Vagina (tissue), 2 donors: ENCODE data around the gene NPW. TPM values are rescaled to one million over a fixed set of nuclear protein-coding genes. Genes with fewer than 3 reads are reported as not detected.

ENCODE experiments used
- DNase-seq, 2 donors: peaks; one replicate each; pipeline ENCODE4 v3.0.0-alpha.2; 2017; ENCODE audit errors: extremely low spot score in 2 of 2
- H3K27ac ChIP-seq: fragments of 200-600 bp; sonication (generic); one replicate; pipeline ENCODE4 v1.5.1; 2019
- H3K27me3 ChIP-seq: fragments of 200-600 bp; sonication (generic); one replicate; pipeline ENCODE4 v1.5.1; 2019
- H3K36me3 ChIP-seq, 2 donors: fragments of 200-600 bp; sonication (generic); one replicate each; pipeline ENCODE4 v1.5.1; 2017 to 2019
- H3K4me1 ChIP-seq: fragments of 200-600 bp; sonication (generic); one replicate; pipeline ENCODE4 v1.5.1; 2019
- H3K4me3 ChIP-seq, 2 donors: fragments of 200-600 bp; sonication (generic); 1 replicate in 1 of 2; 2 replicates in 1 of 2; pipeline ENCODE4 v1.5.1; 2016 to 2019
- H3K9me3 ChIP-seq: fragments of 200-600 bp; sonication (generic); one replicate; pipeline ENCODE4 v1.5.1; 2019
- CTCF ChIP-seq, 3 experiments: fragments of 450-650 bp in 2 of 3; fragments of 200-600 bp in 1 of 3; sonication (generic) in 1 of 3; IDR thresholded peaks; one replicate each; pipeline ENCODE4 v1.5.1; 2017 to 2019; ENCODE audit warnings: antibody characterized with exemption in 3 of 3, mild to moderate bottlenecking in 2 of 3, moderate library complexity in 2 of 3
- POLR2A ChIP-seq, 2 donors: fragments of 450-650 bp; IDR thresholded peaks; one replicate each; pipeline ENCODE4 v1.6.1; 2017; ENCODE audit warnings: antibody characterized with exemption in 2 of 2, mild to moderate bottlenecking in 2 of 2, moderate library complexity in 2 of 2
- POLR2AphosphoS5 ChIP-seq, 2 donors: sonication (generic); formaldehyde crosslinking; IDR thresholded peaks; one replicate each; pipeline ENCODE4 v1.9.0; 2017; ENCODE audit warnings: antibody characterized with exemption in 2 of 2, mild to moderate bottlenecking in 2 of 2, low read depth in 1 of 2; ENCODE audit not compliant: insufficient read depth in 1 of 2
- intact Hi-C: fragments of 100-400 bp; cut with DNase I; formaldehyde crosslinking; loops from one replicate; pipeline ENCODE4 v1.15.1; 2023
- total RNA-seq: library from RNA; depleted of rRNA; stranded (reverse); fragments of >200 nt; gene quantifications from one replicate; pipeline ENCODE4 v1.2.3, GENCODE V29; 2016

Gene NPW
- total RNA-seq, 1 donor from 2014 or later: not detected

- no peak for DNase-seq
- H3K4me3 ChIP-seq: no peak overlapping the region
- H3K9me3 ChIP-seq: no peaks in the 10 kb centered on the region
- peaks cover 0 to 28% of the 10 kb centered on the region in 2 donors for H3K36me3 ChIP-seq
- intact Hi-C loops: no loop called here
- peaks cover 30% of the 10 kb centered on the region for H3K4me1 ChIP-seq
- TF ChIP-seq CTCF (IDR thresholded peaks at IDR 0.05): no peak
- TF ChIP-seq POLR2A (IDR thresholded peaks at IDR 0.05): no peak
- no peak for TF ChIP-seq POLR2AphosphoS5 (IDR thresholded peaks at IDR 0.05; ENCODE audit: insufficient read depth in 1 of 2, low read depth in 1 of 2)
- no peaks in the 10 kb centered on the region for H3K27me3 ChIP-seq
- H3K27ac ChIP-seq: no peak overlapping the region
Measured at GRCh38 chr16:1980770-1981087, 38.9 kb upstream of the NPW start.

DNA sequence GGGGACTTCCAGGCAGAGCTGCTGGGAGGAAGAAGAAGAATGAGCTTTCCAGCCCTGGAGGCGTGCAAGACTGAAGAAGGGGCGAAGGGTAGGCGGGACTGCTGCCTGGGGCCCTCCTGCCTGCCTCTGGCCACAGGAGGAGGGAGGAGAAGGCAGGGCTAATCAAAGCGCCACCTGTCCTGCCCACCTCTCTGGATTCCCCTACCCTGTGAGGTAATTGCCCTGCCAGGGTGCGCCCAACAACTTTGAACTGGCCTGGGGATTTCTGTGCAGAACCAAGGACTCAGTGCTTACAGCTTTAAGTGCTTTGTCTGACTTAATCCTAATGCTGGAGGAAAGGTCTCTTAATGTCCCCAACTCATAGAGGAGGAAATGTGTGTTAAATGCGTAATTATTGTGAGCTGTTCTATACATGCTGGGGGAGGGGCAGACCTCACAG lies 38.2 kb upstream of the NPW start, which contains the start of gene NOXO1:
Gene NOXO1, minus strand, starts transcription at position 72 of the 439 bp plus-strand sequence. CDS start 290 bp downstream, outside the sequence.
- Histone ChIP-seq H3K36me3 (peaks cover 0 to 28% of the 10 kb centered on the region in 2 donors), H3K4me3 (peak within 1 kb of the TSS in 1 of 2 donors; percentile 26), H3K9me3 (no peaks in the 10 kb centered on the region), H3K27ac (no peak within 1 kb of the TSS), H3K4me1 (peaks cover 30% of the 10 kb centered on the region), H3K27me3 (no peaks in the 10 kb centered on the region)
- DNase-seq: no peak
- intact Hi-C loops: no loop called here
- TF ChIP-seq CTCF (IDR thresholded peaks at IDR 0.05) (no peak), POLR2AphosphoS5 (IDR thresholded peaks at IDR 0.05; ENCODE audit: insufficient read depth in 1 of 2, low read depth in 1 of 2) (no peak)

DNA sequence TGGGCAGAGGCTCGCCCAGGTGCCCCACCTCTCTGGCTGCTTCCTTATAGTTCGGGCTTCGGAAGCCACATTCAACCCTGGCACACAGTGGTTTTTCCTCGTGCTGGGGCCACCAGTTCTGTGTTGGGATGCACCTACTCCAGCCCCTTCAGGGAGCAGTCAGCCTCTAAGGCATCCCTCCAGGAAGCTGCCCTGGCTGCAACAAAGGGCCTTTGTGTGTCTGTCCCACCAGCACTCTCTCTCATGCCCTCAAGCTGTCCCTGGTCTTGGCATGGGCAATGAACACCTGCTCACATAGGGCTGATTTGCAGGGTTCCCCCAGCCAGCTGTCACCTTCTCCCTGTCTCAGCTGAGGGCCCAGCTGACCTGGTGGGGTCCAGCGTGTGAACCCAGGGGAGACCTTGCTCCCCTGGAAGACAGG lies 37.6 kb upstream of the NPW start:
- no peak for DNase-seq
- TF ChIP-seq POLR2A (IDR thresholded peaks at IDR 0.05): no peak
- no peak for TF ChIP-seq CTCF (IDR thresholded peaks at IDR 0.05)
- no peak for TF ChIP-seq POLR2AphosphoS5 (IDR thresholded peaks at IDR 0.05; ENCODE audit: insufficient read depth in 1 of 2, low read depth in 1 of 2)
- peaks cover 30% of the 10 kb centered on the region for H3K4me1 ChIP-seq
- intact Hi-C loops: no loop called here
- no peak overlapping the region for H3K27ac ChIP-seq
- no peaks in the 10 kb centered on the region for H3K9me3 ChIP-seq
- H3K4me3 ChIP-seq: no peak overlapping the region
- no peaks in the 10 kb centered on the region for H3K27me3 ChIP-seq
- peaks cover 0 to 27% of the 10 kb centered on the region in 2 donors for H3K36me3 ChIP-seq

DNA sequence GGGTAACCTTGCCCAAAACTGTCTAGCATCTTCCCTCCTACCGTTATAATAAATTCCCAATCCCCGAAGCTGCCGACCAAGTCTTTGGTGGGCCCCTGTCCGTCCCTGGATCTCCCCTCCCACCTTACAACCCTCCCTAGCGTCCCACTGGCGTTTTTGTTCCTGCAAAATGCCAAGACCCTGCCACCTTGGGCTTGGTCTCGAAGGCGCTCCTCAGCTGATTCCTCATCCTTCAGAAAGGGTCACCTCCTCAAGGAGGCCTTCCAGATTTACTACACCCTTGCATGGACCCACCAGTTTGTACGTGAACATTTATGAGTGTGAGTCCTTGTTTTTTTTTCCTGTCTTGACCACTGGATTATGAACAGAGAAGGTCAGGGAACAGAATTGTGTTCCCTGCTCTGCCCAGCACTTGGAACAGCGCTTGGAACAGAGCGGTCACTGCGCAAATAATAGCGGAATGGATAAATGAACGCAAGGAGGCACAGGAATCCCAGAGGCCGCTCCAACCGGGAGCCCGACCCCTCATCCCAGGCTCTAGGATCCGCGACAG lies 36.5 kb upstream of the NPW start:
- Histone ChIP-seq H3K27ac (no peak overlapping the region), H3K27me3 (no peaks in the 10 kb centered on the region), H3K36me3 (peaks cover 0 to 18% of the 10 kb centered on the region in 2 donors), H3K4me1 (peaks cover 30% of the 10 kb centered on the region), H3K4me3 (peak overlapping the region; percentile 59 to 87), H3K9me3 (no peaks in the 10 kb centered on the region)
- DNase-seq: no peak
- intact Hi-C loops: no loop called here
- TF ChIP-seq POLR2A (IDR thresholded peaks at IDR 0.05) (no peak), CTCF (IDR thresholded peaks at IDR 0.05) (no peak), POLR2AphosphoS5 (IDR thresholded peaks at IDR 0.05; ENCODE audit: insufficient read depth in 1 of 2, low read depth in 1 of 2) (no peak)

- TF ChIP-seq POLR2A (IDR thresholded peaks at IDR 0.05) (no peak), POLR2AphosphoS5 (IDR thresholded peaks at IDR 0.05; ENCODE audit: insufficient read depth in 1 of 2, low read depth in 1 of 2) (peak in 1 of 2 donors; percentile 51), CTCF (IDR thresholded peaks at IDR 0.05) (peak in 2 of 3 experiments; percentile 3 to 6)
- H3K9me3 ChIP-seq: no peaks in the 10 kb centered on the region
- H3K4me1 ChIP-seq: peaks cover 30% of the 10 kb centered on the region
- no peak for DNase-seq
- H3K27ac ChIP-seq: peak within 1 kb of the TSS; percentile 53
- H3K36me3 ChIP-seq: peaks cover 0 to 13% of the 10 kb centered on the region in 2 donors
- H3K4me3 ChIP-seq: peak within 1 kb of the TSS; percentile 59 to 87
- intact Hi-C loops: no loop called here
- H3K27me3 ChIP-seq: no peaks in the 10 kb centered on the region
Measured at GRCh38 chr16:1983544-1984346, 35.8 kb upstream of the NPW start, which contains the start of gene GFER. Gene GFER (plus strand): TSS chr16:1984193. CDS start chr16:1984219, 26 bp downstream.
